SU-DHL-6 (cell line): ENCODE results near the gene NINL.

Experiments
- EZH2phosphoT487 ChIP-seq: fragments of 200-600 bp; sonication (generic), shearing (Covaris generic); conservative IDR thresholded peaks from 2 replicates; pipeline ENCODE4 v1.6.1; 2018; ENCODE audit warnings: mild to moderate bottlenecking, antibody characterized with exemption, low read length, moderate library complexity, mixed read lengths
- TF ChIP-seq, protein P1 (sequence below): fragments of 200-600 bp; sonication (generic); IDR thresholded peaks from one replicate; pipeline ENCODE4 v1.5.1; 2017; ENCODE audit warnings: antibody characterized with exemption, mild to moderate bottlenecking, low read length, moderate library complexity; ENCODE audit not compliant: insufficient read depth, poor library complexity, severe bottlenecking

DNA sequence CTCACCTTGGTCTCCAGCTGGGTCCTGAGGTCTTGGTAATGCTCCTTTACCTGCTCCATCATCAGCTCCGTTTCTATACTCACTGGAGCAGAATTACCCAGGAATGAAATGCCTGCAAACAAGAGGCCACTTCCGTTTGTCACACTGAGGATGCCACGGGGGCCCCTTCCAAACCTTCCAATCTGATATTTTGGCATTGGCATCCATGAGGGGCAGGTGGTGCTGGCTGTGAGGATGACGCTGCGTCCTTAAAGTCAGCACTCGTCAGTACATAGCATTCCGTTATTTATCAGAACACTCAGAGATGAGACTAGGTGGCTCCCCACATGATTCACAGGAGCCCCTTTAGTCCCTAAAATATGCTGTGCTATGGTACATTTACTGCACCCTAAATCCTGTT lies 105.2 kb downstream of the NINL start:
- TF ChIP-seq, protein P1, sequence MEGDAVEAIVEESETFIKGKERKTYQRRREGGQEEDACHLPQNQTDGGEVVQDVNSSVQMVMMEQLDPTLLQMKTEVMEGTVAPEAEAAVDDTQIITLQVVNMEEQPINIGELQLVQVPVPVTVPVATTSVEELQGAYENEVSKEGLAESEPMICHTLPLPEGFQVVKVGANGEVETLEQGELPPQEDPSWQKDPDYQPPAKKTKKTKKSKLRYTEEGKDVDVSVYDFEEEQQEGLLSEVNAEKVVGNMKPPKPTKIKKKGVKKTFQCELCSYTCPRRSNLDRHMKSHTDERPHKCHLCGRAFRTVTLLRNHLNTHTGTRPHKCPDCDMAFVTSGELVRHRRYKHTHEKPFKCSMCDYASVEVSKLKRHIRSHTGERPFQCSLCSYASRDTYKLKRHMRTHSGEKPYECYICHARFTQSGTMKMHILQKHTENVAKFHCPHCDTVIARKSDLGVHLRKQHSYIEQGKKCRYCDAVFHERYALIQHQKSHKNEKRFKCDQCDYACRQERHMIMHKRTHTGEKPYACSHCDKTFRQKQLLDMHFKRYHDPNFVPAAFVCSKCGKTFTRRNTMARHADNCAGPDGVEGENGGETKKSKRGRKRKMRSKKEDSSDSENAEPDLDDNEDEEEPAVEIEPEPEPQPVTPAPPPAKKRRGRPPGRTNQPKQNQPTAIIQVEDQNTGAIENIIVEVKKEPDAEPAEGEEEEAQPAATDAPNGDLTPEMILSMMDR, result no peak
- TF ChIP-seq EZH2phosphoT487, result no peak
